Measurements from ENCODE around the gene MS4A18.
"Not testable (repeated sequence)": the region's sequence is repeated elsewhere in the genome, so short reads cannot be mapped to it uniquely, and the experiment has no call there.

Gene MS4A18

DNA sequence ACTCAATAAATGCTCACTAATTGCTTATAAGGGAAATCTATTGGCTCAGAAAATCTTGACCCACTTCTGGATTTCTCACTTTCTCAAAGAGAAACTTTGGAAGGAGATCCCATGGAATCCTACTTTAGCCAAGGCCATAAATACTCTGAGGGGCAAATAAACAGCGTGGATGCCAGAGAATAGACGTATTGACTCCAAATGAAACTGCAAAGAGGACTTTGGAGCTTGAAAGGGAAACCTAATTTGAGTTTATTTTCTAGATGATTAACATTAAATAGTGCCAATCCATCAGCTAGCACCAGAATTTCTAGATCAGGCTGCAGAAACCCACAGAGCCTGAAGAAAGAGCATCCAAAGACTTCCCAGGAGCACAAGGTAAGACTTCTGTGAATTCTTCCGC is at the start of gene MS4A18:
MS4A18 (plus strand) TSS at position 301 of the 400 bp plus-strand sequence.
- H3K4me3 ChIP-seq (ENCODE audit: low read length), result no peak within 1 kb of the TSS
- no peak for TF ChIP-seq ZNF274 (IDR thresholded peaks at IDR 0.05; ENCODE audit: low read depth, low read length)

DNA sequence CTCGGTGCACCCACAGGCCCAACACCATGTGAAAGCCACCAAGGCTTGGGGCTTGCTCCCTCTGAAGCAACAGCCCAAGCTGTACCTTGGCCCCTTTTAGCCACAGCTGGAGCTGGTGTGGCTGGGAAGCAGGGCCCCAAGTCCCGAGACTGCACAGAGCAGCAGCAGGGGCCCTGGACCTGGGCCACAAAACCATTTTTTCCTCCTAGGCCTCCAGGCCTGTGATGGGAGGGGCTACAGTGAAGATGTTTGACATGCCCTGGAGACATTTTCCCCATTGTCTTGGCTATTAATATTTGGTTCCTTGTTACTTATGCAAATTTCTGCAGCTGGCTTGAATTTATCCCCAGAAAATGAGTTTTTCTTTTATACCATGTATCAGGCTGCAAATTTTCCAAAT is 46.3 kb upstream of the MS4A18 start:
- not testable (repeated sequence) for H3K4me3 ChIP-seq (ENCODE audit: low read length)

DNA sequence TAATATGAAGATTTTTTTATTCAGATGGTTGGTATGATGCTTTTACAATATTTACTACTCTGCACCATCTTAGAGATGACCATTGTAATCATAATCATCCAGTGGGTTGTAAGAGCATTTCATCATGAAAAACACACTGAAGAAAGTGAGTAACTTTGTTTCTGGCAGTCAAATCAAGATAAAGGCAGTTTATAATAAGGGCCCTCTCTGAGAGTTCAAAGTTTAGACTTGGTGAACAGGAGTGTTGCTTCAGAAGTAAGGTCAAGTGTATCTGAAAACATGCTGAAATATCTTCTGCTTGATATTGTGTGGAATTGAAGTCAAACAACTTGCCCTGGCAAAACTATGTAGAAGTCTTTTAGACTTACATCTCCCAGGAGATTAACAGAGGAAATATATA is 44.6 kb upstream of the MS4A18 start:
- TF ChIP-seq ZNF274 (IDR thresholded peaks at IDR 0.05; ENCODE audit: low read depth, low read length), result no peak
- H3K4me3 ChIP-seq (ENCODE audit: low read length), result no peak overlapping the region

DNA sequence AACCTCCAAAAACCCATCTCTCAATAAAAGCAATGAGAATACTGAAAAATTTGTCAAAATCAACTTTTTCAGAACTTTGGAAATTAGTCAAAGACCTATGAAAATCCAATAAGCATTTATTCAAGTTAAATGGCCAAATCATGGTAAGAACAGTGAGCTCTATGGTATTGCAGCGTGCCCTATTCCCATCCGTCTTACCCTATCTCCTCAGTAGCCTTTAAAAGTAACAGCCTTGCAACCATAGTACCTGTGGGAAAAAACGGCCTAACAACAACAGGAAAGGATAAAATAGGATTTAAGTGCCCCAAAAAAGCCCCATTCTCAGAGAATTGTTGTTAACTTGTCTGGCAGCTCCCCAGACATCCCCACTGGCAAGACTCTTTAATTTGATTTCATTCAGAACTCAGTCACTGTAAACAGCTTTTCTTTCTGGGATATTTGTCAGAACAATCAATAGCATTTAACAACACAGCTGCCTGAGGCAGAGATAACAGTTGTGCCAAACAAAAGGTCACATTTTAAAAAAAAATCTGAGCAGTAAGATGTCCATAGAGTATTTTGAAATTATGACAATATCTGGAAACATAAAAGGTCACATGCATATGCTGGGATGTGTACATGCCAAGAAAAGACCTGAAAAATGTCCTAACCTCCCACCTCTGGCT is 43.9 kb upstream of the MS4A18 start:
- no peak overlapping the region for H3K4me3 ChIP-seq (ENCODE audit: low read length)
- TF ChIP-seq ZNF274 (IDR thresholded peaks at IDR 0.05; ENCODE audit: low read depth, low read length), result no peak

DNA sequence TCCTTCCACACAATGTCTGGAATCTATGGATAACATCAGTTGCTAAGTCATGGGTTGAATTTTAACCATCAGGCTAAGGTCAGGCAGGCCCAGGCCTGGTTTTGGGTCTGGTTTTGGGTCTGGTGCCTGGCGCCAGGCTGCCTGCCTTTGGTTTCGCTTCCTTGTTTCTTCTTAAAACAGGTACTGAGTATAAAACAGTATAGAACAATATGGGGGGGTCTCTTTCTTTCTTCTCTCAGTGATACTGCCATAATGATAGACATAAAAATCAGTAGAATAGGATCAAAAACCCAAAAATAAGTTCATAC is 40.0 kb upstream of the MS4A18 start:
- not testable (repeated sequence) for H3K4me3 ChIP-seq (ENCODE audit: low read length)

DNA sequence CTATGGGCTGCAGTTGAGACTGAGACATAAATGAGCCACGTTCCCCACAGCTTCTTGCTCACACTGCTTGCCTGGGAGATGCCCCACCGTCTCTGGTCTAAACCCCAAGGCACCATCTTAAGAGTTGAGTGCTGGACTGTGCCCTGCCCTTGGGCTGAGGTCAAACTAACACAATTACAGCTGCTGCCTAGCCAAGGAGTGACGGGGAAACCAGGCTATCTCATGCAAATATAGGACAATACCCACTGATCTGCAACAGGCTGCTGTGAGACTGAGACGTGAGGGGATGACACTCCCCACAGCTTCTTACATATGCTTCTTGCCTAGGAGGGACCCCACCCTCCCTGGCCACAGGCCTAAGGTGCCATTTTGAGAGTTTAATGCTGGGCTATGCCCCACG is 32.9 kb upstream of the MS4A18 start:
- no peak overlapping the region for H3K4me3 ChIP-seq (ENCODE audit: low read length)
- TF ChIP-seq ZNF274 (IDR thresholded peaks at IDR 0.05; ENCODE audit: low read depth, low read length), result no peak

DNA sequence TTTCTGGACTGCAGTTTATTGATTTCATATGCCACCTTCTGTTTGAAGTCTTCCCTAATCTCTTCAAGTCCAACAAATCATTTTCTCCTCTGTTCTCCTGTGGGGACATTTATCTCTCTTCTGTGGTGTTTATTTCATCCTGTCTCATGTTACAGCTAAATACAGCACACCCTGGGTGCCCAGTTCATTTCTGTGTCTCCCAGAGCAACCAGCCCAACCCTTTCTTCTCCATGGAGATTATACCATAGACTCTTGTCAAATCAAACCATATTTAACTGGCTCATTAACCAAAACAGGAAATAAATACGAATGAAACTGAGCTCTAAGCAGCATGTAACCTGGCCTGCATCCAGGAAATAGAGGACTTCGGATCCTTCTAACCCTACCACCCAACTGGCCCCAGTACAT is 25.2 kb upstream of the MS4A18 start, which contains the start of gene MS4A8:
MS4A8 (plus strand) TSS at position 329 of the 408 bp plus-strand sequence. CDS start 1,249 bp downstream, outside the sequence.
- H3K4me3 ChIP-seq (ENCODE audit: low read length), result no peak within 1 kb of the TSS

DNA sequence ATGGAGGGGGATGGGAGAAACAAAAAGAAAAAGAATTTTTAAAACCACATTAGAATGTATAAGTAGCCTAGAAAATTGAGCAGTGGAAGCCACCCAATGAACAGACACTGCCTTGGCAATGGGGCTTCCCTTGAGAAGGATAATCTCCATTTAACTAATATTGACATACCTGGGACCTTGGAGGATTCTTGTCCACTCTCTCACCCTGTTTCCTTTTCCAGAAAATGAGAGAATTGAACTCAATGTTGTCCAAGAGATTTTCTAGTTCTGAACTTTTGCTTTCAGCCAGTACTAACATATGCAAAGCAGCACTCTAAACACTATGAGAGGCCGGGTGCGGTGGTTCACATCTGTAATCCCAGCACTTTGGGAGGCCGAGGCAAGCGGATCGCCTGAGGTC is 24.6 kb upstream of the MS4A18 start:
- no peak overlapping the region for H3K4me3 ChIP-seq (ENCODE audit: low read length)
- TF ChIP-seq ZNF274 (IDR thresholded peaks at IDR 0.05; ENCODE audit: low read depth, low read length), result no peak

More for the DNA sequence above, 25.2 kb upstream of the MS4A18 start, which contains the start of gene MS4A8:
- TF ChIP-seq ZNF274 (IDR thresholded peaks at IDR 0.05; ENCODE audit: low read depth, low read length), result no peak

DNA sequence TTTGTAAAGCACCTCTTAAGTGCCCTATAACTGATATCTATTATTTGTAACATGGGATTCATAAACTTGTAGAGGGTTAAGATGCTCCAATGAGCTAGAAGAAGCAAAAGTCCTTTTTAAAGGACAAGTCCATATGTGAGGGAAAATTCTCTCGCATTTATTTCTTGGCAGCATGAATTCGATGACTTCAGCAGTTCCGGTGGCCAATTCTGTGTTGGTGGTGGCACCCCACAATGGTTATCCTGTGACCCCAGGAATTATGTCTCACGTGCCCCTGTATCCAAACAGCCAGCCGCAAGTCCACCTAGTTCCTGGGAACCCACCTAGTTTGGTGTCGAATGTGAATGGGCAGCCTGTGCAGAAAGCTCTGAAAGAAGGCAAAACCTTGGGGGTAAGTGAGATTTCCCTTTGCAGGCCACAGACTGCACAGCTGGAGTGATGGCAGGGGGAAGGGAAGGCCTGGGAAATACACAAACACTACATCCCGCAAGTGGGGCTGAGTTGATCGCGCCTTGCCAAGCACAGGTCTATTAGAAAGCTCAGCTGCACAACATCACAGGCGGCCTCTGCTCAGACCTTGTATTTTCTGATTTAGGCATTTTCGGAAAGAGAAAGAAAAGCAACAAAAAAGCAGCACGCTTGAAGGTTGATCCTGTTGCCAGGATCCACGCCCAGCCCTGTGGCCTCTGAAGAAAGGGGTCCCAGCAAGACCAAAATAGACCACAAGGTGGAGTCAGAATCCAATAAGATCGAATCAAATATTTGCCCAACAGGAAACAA is 23.6 kb upstream of the MS4A18 start:
- no peak overlapping the region for H3K4me3 ChIP-seq (ENCODE audit: low read length)
- TF ChIP-seq ZNF274 (IDR thresholded peaks at IDR 0.05; ENCODE audit: low read depth, low read length), result no peak

DNA sequence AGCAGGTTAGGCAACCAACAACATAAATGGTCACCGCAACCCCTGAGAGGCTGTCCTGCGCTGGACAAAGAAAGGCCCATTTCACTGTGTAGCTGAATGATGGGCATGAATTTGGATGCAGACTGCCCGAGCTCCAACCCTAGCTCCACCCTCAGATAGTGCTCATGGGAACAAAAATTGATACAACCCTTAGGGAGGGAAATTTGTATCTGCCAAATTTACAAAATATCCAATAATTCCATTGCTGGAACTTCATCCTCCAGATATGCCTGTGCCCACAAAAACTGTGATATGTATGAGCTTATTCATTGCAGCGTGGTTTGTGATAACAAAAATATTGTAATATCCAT is 23.1 kb upstream of the MS4A18 start:
- no peak overlapping the region for H3K4me3 ChIP-seq (ENCODE audit: low read length)
- TF ChIP-seq ZNF274 (IDR thresholded peaks at IDR 0.05; ENCODE audit: low read depth, low read length), result no peak

DNA sequence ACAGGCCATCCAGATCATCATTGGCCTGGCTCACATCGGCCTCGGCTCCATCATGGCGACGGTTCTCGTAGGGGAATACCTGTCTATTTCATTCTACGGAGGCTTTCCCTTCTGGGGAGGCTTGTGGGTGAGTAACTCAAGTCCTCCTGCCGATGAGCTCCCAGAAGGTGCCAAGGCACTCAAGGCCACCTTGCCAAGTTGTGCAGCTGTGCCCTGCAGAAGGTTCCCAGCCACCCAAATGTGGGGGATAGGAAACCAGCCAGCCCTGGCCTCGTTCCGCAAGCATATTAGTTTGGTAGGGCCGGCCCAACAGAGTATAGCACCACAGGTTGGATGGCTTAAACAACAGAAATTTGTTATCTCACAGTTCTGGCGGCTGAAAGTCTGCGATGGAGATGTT is 21.1 kb upstream of the MS4A18 start:
- no peak overlapping the region for H3K4me3 ChIP-seq (ENCODE audit: low read length)
- no peak for TF ChIP-seq ZNF274 (IDR thresholded peaks at IDR 0.05; ENCODE audit: low read depth, low read length)

DNA sequence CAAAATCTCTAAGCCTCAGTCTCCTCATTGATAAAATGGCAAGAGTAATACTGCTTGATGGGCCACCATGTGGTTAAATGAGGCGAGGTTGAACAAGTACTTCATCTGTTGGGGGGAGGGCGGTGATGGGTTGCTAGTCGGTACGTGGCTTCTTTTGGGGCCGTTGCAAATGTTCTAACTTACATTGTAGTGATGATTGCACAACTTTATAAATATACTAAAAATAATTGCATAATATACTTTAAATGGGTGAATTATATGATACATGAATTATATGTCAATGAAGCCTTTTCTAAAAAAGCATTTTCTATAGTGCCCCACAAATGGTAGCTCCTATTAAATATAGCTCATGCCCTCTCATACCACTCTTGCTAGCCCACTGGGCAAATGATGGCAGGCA is 18.6 kb upstream of the MS4A18 start:
- H3K4me3 ChIP-seq (ENCODE audit: low read length), result no peak overlapping the region
- no peak for TF ChIP-seq ZNF274 (IDR thresholded peaks at IDR 0.05; ENCODE audit: low read depth, low read length)

DNA sequence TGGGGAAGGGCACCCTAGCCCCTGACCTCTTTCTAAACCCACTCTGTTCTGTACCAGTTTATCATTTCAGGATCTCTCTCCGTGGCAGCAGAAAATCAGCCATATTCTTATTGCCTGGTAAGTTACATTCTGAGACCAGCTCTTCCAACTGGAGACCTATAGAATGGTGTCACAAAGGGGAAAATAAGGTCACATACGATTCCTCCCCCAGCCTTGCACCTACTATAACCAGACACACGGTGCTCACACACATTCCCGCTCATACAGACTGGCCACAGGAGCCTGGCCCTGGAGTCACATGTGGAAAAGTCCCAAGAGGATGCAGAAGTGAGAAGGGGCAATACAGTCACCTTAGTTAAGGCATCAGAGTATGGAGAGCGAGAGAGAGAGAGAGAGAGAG is 17.6 kb upstream of the MS4A18 start:
- TF ChIP-seq ZNF274 (IDR thresholded peaks at IDR 0.05; ENCODE audit: low read depth, low read length), result no peak
- no peak overlapping the region for H3K4me3 ChIP-seq (ENCODE audit: low read length)

DNA sequence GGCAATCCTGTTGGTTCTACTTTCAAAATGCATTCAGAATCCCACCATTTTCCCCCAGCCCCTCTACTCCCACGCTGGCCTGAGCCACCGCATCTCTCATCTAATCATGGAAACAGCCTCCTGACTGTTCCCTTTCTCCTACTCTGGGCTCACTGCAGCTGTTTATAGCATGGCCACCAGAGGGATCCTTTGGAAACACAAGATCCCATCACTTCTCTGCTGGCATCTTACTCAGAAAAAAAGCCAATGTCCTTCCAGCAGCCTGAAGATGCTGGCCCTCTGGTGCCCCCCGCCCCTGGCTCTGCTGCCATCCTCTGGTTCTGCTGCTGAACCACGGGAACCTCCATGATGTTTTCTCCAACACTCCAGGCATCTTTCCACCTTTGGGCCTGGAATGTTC is 14.0 kb upstream of the MS4A18 start:
- no peak overlapping the region for H3K4me3 ChIP-seq (ENCODE audit: low read length)
- TF ChIP-seq ZNF274 (IDR thresholded peaks at IDR 0.05; ENCODE audit: low read depth, low read length), result no peak

DNA sequence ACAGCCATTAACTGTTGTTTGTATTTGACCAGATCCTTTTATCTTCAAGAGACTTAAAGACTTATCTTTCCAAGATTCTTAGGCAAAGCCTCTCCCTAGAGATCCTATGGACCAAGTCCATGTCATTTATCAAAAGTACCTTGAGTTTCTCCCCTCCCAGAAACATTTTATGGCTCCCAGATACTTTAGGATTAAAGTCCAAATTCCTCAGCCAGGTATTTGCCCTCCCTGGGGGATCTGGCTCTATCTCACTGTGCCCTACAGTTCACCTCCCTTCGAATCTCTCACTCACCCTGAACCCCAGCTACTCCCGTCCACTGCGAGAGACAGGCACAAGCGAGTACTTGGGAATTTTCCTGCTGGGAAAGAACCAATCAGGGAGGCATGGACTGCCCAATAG is 13.2 kb upstream of the MS4A18 start:
- no peak for TF ChIP-seq ZNF274 (IDR thresholded peaks at IDR 0.05; ENCODE audit: low read depth, low read length)
- H3K4me3 ChIP-seq (ENCODE audit: low read length), result no peak overlapping the region

DNA sequence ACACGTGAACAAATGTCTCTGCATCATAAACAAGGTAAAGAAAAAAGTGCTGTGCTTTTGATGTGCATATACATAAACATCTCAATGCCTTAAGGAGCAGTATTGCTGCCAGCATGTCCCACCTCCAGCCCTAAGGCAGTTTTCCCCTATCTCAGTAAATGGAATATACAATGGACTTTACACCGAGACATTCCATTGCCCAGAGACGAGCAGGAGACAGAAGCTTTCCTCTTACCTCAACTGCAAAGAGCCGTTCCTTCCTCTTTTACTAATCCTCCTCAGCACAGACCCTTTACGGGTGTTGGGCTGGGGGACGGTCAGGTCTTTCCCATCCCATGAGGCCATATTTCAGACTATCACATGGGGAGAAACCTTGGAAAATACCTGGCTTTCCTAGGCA is 11.1 kb upstream of the MS4A18 start:
- H3K4me3 ChIP-seq (ENCODE audit: low read length), result not testable (repeated sequence)

All from GM08714 (cell line).